ENCODE measurements around the gene BRD8. TPM values are rescaled to one million over a fixed set of nuclear protein-coding genes. Genes with fewer than 3 reads are reported as not detected.

BRD8 gene
- total and polyA plus RNA-seq, 2 experiments from 2014 or later = 45.8 to 117 TPM

GRCh38 chr5:138224712-138225111 lies 46.3 kb upstream of the BRD8 start:
- Histone ChIP-seq H3K79me2 (replicated peaks; ENCODE audit: insufficient read depth) (no peaks in the 10 kb centered on the region), H3K27ac (ENCODE audit: low read depth) (no peak overlapping the region), H4K20me1 (replicated peaks; ENCODE audit: insufficient read depth) (no peaks in the 10 kb centered on the region), H3K4me3 (no peak overlapping the region), H3F3A (replicated peaks; ENCODE audit: low read depth) (no peaks in the 10 kb centered on the region), H3K36me3 (ENCODE audit: insufficient read depth) (no peaks in the 10 kb centered on the region), H3K4me2 (no peak overlapping the region), H2AFZ (no peak overlapping the region), H3K9me2 (ENCODE audit: insufficient read depth) (no peaks in the 10 kb centered on the region; the same call in 1 of the 2 replicates), H3K27me3 (ENCODE audit: insufficient read depth) (no peaks in the 10 kb centered on the region), H3K4me1 (ENCODE audit: insufficient read depth) (no peaks in the 10 kb centered on the region)
- H3K4me3 Mint-ChIP-seq = no peak overlapping the region
- H3K36me3 Mint-ChIP-seq (ENCODE audit: low read depth) = no peaks in the 10 kb centered on the region; the same call in 2 of the 3 replicates
- H3K27me3 Mint-ChIP-seq (ENCODE audit: insufficient read depth, low read depth, poor library complexity) = peaks cover 2% of the 10 kb centered on the region
- no peak for DNase-seq (ENCODE audit: low spot score)
- no peak overlapping the region for H3K27ac Mint-ChIP-seq
- no peak for ATAC-seq
- peaks cover 18% of the 10 kb centered on the region for H3K9me3 Mint-ChIP-seq
- no peak for TF ChIP-seq JUNB (IDR thresholded peaks at IDR 0.05; ENCODE audit: unreplicated experiment)
- H3K4me1 Mint-ChIP-seq = no peaks in the 10 kb centered on the region

GRCh38 chr5:138223532-138223931 lies 45.1 kb upstream of the BRD8 start:
- no peak overlapping the region for H3K4me3 Mint-ChIP-seq
- H3K36me3 ChIP-seq (ENCODE audit: insufficient read depth) = no peaks in the 10 kb centered on the region
- DNase-seq (ENCODE audit: low spot score) (no peak), ATAC-seq (no peak)
- peaks cover 27% of the 10 kb centered on the region for H3K9me3 Mint-ChIP-seq
- no peaks in the 10 kb centered on the region; the same call in 2 of the 3 replicates for H3K36me3 Mint-ChIP-seq (ENCODE audit: low read depth)
- no peaks in the 10 kb centered on the region for H3K79me2 ChIP-seq (replicated peaks; ENCODE audit: insufficient read depth)
- H3K4me3 ChIP-seq = no peak overlapping the region
- H3K4me2 ChIP-seq = no peak overlapping the region
- no peaks in the 10 kb centered on the region for H3F3A ChIP-seq (replicated peaks; ENCODE audit: low read depth)
- H3K27ac Mint-ChIP-seq = no peak overlapping the region
- no peaks in the 10 kb centered on the region for H3K4me1 Mint-ChIP-seq
- H3K27me3 Mint-ChIP-seq (ENCODE audit: insufficient read depth, low read depth, poor library complexity) = peaks cover 2% of the 10 kb centered on the region
- no peaks in the 10 kb centered on the region; the same call in 1 of the 2 replicates for H3K9me2 ChIP-seq (ENCODE audit: insufficient read depth)
- H4K20me1 ChIP-seq (replicated peaks; ENCODE audit: insufficient read depth) = no peaks in the 10 kb centered on the region
- no peak overlapping the region for H2AFZ ChIP-seq
- no peaks in the 10 kb centered on the region for H3K4me1 ChIP-seq (ENCODE audit: insufficient read depth)
- H3K27me3 ChIP-seq (ENCODE audit: insufficient read depth) = no peaks in the 10 kb centered on the region
- no peak overlapping the region for H3K27ac ChIP-seq (ENCODE audit: low read depth)
- TF ChIP-seq ZNF462 (CRISPR knock-in tag; IDR thresholded peaks at IDR 0.05) (no peak), ETS1 (IDR thresholded peaks at IDR 0.05) (no peak), POLR2AphosphoS5 (IDR thresholded peaks at IDR 0.05; ENCODE audit: low read depth) (no peak), NANOG (IDR thresholded peaks at IDR 0.05; ENCODE audit: borderline replicate concordance) (no peak), STAT1 (IDR thresholded peaks at IDR 0.05; ENCODE audit: unreplicated experiment) (no peak), ZNF114 (CRISPR knock-in tag; IDR thresholded peaks at IDR 0.05) (no peak), EZH2phosphoT487 (IDR thresholded peaks at IDR 0.05; ENCODE audit: unreplicated experiment) (no peak), ZNF331 (CRISPR knock-in tag; IDR thresholded peaks at IDR 0.05; ENCODE audit: low read depth) (no peak), JUNB (IDR thresholded peaks at IDR 0.05; ENCODE audit: unreplicated experiment) (no peak), EZH2 (IDR thresholded peaks at IDR 0.05; ENCODE audit: low read depth, unreplicated experiment) (no peak), REST (IDR thresholded peaks at IDR 0.05; ENCODE audit: unreplicated experiment) (no peak)
